Endothelial cell of umbilical vein (primary cell): ENCODE measurements around the gene KIF26B.

Source experiments
- EZH2 ChIP-seq: IDR thresholded peaks from 2 replicates; pipeline ENCODE4 v1.6.1; 2012; ENCODE audit warnings: borderline replicate concordance, low read depth, mild to moderate bottlenecking, moderate library complexity, low read length, inconsistent platforms; ENCODE audit not compliant: severe bottlenecking
- JUN ChIP-seq: IDR thresholded peaks from 2 replicates; pipeline ENCODE4 v1.6.1; 2011; ENCODE audit warnings: borderline replicate concordance, low read depth; ENCODE audit not compliant: insufficient read length, insufficient read depth
- MYC ChIP-seq: IDR thresholded peaks from one replicate; pipeline ENCODE4 v1.6.1; 2011; ENCODE audit warnings: mild to moderate bottlenecking, low read depth, low read length
- POLR2A ChIP-seq: IDR thresholded peaks from 2 replicates; pipeline ENCODE4 v1.6.1; 2012; ENCODE audit warnings: low read depth, mild to moderate bottlenecking, control low read depth, low read length
- POLR2AphosphoS5 ChIP-seq: IDR thresholded peaks from 2 replicates; pipeline ENCODE4 v1.6.1; 2012; ENCODE audit warnings: low read depth, mild to moderate bottlenecking, control low read depth, low read length, moderate library complexity; ENCODE audit not compliant: insufficient read depth
- TF ChIP-seq, protein P1 (sequence below), 2 donors: IDR thresholded peaks; 1 replicate in 1 of 2; 2 replicates in 1 of 2; pipeline ENCODE4 v1.5.1; 2011; ENCODE audit warnings: low read length in 2 of 2, mild to moderate bottlenecking in 2 of 2, moderate library complexity in 2 of 2, control low read depth in 1 of 2, inconsistent platforms in 1 of 2, low read depth in 1 of 2; ENCODE audit not compliant: insufficient read depth in 1 of 2; ENCODE audit errors: extremely low read depth in 1 of 2

DNA sequence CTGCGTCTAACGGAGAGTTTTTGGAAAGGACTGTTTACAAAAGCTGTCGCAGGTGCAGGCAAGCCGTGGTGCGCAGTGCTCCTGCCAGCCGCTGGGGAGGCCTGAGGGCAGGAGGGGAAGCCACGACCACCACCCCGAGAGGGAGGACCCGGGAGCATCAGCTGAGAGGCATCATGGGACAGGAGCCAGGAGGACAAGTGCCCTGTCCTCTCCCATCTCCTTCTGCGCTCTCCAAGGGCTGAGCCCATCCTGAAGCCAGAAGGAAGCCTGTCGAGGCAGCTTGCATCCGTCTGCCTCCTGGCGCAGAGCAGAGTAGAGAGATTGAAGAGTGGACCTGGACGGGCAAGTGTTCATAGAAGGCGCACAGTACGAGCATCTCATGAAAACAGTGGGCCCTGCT lies 310.9 kb downstream of the KIF26B start:
- TF ChIP-seq POLR2A = no peak
- TF ChIP-seq, protein P1, sequence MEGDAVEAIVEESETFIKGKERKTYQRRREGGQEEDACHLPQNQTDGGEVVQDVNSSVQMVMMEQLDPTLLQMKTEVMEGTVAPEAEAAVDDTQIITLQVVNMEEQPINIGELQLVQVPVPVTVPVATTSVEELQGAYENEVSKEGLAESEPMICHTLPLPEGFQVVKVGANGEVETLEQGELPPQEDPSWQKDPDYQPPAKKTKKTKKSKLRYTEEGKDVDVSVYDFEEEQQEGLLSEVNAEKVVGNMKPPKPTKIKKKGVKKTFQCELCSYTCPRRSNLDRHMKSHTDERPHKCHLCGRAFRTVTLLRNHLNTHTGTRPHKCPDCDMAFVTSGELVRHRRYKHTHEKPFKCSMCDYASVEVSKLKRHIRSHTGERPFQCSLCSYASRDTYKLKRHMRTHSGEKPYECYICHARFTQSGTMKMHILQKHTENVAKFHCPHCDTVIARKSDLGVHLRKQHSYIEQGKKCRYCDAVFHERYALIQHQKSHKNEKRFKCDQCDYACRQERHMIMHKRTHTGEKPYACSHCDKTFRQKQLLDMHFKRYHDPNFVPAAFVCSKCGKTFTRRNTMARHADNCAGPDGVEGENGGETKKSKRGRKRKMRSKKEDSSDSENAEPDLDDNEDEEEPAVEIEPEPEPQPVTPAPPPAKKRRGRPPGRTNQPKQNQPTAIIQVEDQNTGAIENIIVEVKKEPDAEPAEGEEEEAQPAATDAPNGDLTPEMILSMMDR (IDR thresholded peaks at IDR 0.05; ENCODE audit: extremely low read depth in 1 of 2, insufficient read depth in 1 of 2, low read depth in 1 of 2, low read length in 2 of 2) = no peak
- no peak for TF ChIP-seq POLR2AphosphoS5
- TF ChIP-seq JUN = no peak
- no peak for TF ChIP-seq EZH2
- no peak for TF ChIP-seq MYC
